Stimulated activated CD4-positive, alpha-beta T cell treated with anti-CD3 and anti-CD28 coated beads, Interleukin-4, amount 100 ng/mL, for 1 hour (primary cell): ENCODE data around the gene IPMK.
"Not testable (repeated sequence)": the region's sequence is repeated elsewhere in the genome, so short reads cannot be mapped to it uniquely, and the experiment has no call there.

ENCODE experiments used
- DNase-seq: peaks from one replicate; pipeline ENCODE4 v3.0.0-alpha.2; 2020

IPMK gene

DNA sequence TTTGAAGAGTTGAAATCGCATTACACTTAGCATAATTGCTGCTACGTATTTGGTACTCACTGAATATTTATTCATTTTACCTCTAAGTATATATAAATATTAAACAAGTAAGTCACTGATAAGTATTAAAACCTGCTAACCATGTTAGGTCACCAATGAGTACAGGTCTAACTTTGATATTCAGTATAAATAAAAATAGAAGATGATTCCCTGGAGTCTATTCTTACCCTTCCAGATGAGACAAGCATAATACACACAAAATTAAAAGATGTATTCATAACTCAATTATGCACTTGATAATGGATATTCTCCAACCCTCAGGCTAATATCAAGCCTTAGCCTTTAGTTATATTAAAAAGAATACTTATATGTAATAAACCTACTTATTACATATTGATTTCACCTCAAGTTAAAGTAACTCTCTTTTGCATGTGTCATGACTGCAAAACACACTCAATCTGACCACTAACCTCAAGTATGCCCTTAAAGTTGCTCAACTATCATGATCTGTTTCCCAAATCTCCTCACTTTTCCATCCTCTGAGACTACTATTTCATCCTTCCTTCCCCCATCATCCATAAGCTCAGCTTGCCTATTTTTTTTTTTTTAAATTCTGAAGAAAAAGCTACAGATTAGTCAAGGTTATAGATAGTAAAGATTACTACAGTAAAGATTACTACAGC lies 46.8 kb downstream of the IPMK start:
- DNase-seq: no peak

DNA sequence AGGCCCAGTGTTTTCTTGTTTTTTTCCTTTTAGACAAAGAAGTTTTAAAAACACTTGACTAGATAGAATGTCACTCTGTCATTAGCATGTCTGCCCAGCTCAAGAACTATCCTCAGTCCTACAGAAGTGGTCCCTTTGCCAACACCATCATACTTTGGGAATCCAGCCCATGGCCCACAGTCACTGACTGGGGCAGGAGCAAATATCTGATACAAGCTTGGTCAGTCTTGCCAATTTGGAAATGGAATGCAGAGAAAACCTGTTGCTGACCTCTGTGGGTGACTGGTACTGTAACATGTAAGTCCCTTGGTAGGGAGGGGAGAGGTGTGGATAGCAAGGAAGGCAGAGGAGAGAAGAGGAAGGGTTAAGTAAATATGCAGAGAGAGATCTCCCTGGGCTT lies 47.8 kb downstream of the IPMK start:
- DNase-seq: no peak

DNA sequence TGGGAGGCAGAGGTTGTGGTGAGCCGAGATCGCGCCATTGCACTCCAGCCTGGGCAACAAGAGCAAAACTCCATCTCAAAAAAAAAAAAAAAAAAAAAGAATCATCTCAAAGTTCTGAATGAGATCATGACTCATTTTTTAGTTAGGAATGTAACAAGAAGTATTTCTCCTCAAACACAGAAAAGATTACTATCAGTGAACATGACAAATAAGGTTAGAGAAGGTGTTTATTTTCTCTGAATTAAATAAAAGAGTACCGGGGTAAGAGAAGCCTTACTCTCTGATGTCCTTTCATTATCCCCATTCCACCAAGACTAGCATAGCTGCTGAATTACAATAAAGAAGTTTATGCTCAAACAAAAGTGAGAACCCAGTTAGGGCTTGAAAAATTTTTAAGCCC lies 50.1 kb downstream of the IPMK start:
- no peak for DNase-seq

DNA sequence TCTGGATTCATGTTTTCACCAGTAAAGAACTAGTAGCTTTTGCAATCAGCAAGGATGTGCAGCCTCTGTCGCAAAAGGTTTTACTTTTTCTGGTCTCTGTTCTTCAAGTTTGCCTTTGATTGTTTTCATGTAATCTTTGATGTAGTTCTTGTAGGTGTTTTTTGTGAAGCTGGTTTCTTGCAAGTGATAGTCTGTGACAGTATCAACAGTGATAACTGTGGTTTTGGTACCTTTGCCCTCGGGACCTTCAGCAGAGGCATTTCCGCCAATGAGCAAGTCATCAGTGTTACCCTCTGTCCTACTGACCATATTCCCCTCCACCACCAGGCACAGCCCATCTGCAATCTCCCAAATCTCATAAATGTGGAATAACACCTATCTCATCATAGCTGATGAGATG lies 55.1 kb downstream of the IPMK start:
- no peak for DNase-seq

DNA sequence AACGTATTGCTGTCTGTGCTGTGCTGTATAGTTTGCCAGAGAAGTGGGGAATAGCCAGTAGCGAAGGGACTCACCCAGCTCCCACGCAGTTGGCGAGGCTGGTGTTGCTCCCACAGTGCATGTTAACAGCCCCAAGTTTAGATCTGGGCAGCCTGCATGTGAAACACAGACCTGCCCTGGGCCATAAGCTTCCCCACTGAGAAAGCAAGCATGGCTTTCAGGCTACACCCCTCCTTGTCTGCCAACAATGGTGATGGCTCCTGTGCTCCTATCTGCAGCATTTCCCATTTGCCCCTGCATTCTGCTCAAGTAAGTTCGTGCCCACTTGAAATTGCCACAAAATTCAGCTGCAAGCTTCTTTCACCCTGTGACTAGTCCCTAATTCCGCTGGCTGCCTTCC lies 57.5 kb downstream of the IPMK start:
- no peak for DNase-seq

DNA sequence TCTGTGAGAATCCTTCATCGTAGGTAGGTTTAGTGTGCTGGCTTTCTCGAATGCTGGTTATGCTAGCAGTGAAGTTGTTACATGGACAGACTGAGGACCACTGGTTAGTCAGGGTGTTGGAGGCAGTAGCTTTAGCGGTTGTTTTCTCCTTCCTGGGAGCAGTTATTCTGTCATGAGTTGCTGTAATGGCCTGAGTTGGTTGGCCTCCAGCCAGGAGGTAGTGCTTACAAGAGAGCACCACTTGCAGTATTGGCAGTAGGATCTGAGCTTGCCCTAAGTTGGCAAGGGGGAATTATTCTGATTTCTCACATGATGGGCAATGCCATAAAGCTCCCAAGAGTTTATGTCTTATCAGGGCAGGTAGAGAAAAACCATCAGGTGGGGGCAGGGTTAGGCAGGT lies 58.0 kb downstream of the IPMK start:
- no peak for DNase-seq

DNA sequence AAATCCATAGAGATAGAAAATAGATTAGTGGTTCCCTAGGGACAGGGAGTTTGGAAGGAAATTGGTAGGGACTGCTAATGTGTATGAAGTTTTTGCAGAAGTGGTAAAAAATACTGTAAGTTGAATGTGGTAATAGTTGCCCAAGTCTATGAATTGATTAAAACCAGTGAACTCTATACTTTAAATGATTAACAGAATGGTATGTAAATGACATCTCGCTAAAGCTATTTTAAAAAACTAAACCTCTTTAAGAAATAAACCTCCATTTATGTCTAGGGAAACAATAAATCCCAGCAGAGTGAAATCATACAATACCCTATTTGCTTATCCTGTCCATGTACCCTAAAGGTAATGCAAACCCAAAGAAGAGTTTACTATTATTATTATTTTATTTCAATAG lies 61.4 kb downstream of the IPMK start:
- no peak for DNase-seq

DNA sequence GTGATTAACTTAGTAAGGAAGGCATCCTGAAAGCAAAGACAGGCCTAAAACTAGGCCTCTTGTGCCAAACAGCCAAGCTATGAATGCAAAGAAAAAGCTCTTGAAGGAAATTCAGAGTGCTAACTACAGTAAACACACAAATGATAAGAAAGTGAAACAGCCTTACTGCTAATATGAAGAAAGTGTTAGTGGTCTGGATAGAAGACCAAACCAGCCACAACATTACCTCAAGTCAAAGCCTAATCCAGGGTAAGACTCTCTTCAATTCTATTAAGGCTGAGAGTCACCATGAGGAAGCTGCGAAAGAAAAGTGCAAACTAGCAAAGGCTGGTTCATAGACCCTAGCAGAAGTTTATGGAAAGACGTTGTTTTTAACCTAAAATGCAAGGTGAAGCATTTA lies 66.0 kb downstream of the IPMK start:
- DNase-seq: no peak

DNA sequence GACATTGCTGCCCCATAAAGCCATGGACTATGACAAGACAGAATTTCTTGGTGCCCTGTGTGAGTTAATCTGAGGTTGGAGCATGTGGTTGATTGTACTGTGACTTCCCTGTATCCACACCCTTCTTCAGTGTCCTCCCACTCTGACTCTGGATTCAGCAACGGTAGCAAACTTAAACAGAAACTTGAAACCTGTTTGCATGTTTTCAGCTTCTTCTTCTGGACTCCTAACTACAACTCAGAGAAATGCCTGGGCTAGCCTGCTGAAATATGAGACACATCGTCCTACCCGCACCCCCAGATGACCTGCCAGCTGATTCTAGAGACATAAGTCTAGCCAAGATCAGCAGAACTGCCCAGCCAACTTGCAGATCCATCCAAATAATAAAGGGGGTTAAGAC lies 78.4 kb downstream of the IPMK start:
- DNase-seq: no peak

DNA sequence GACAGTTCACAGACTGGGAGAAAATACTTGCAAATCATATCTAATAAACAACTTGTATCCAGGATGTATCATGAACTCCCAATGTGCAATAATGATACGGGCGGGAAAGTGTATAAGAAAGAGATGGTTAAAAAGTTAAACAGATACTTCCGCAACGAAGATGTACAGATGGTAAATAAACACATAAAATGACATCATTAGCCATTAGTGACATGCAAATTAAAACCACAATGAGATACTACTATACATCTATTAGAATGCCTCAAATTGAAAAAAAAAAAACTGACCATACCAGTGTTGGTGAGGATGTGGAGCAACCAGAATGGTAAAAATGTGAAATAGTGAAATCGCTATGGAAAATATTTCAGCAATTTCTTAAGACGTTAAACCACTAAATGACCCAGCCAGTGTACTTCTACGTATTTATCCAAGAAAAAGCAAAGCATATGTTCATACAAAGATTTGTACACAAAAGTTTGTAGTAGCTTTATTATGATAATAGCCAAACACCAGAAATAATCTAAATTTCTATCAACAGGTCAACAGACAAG lies 83.5 kb downstream of the IPMK start:
- DNase-seq: no peak

DNA sequence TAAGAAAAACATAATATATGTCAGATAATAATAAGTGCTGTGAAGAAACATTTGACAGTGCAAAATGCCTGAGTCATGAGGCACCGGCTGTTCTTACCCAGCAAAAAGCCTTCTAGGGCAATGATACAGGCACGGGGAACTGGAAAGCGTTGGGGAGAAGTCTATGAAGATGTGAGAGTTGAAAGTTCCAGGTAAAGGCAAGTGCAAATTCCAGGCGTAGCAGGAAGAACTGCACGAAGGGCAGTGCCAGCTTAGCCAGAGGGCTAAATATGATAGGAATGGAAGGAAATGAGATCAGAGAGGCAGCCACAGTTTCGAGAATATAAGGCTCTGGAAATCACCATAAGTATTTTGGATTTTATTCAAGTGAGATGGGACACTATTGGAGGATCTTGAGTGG lies 87.0 kb downstream of the IPMK start:
- DNase-seq: no peak

DNA sequence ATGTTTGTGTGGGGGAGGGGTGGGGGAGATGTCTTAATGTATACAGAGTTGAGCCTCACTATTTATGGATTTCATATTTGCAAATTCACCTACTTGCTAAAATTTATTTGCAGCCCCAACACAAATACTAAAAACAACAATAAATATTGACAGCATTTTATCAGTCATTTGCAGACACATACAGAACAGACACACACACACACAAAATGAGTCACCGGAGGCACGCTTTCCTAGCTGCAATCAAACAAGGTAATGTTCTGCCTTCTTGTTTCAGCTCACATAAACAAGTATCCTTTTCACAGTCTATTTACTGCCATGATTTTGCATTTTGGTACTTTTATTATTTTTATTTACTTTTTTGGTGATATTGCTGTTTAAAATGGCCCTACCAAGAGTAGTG lies 88.5 kb downstream of the IPMK start:
- DNase-seq: no peak

DNA sequence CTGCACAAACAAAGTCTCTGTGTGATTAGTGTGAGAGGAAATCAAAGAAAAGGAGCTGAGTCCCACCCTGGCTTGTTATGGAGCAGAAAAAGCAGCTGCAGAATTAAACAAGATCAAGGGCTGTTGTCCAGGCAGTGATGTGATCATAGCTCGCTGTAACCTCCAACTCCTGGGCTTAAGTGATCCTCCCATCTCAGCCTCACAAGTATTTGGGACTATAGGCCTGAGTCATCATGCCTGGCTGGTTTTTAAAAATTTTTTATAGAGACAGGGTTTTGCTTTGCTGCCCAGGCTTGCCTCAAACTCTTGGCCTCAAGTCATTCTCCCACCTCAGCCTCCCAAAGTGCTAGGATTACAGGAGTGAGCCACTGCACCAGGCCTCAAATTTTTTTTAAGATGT lies 88.9 kb downstream of the IPMK start:
- DNase-seq: no peak

DNA sequence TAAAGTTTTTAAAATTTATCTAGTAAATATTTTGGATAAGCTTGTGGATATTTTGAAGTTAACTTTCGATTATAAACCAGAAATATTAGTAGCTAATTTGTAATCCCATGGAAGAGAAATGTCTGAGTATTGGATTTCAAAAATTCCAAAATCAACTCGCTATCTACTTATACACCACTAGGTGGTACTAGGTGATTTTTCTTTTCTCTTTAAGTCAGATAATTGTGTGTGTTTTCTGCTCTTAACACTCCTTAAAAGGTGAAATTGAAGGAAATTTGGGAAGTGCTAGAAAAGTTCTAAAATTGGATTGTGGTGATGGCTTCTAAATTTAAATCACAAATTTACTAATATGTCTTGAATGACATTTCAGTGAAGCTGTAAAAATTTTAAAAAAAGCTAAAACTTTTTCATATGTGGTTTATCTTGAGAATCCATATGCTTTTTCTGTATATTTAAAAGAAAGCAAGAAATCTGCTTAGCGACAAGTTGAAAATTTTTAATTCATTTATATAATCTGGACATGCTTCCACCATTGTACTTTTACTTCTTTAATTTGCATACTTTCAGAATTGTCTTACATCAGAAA lies 90.2 kb downstream of the IPMK start:
- DNase-seq: no peak

DNA sequence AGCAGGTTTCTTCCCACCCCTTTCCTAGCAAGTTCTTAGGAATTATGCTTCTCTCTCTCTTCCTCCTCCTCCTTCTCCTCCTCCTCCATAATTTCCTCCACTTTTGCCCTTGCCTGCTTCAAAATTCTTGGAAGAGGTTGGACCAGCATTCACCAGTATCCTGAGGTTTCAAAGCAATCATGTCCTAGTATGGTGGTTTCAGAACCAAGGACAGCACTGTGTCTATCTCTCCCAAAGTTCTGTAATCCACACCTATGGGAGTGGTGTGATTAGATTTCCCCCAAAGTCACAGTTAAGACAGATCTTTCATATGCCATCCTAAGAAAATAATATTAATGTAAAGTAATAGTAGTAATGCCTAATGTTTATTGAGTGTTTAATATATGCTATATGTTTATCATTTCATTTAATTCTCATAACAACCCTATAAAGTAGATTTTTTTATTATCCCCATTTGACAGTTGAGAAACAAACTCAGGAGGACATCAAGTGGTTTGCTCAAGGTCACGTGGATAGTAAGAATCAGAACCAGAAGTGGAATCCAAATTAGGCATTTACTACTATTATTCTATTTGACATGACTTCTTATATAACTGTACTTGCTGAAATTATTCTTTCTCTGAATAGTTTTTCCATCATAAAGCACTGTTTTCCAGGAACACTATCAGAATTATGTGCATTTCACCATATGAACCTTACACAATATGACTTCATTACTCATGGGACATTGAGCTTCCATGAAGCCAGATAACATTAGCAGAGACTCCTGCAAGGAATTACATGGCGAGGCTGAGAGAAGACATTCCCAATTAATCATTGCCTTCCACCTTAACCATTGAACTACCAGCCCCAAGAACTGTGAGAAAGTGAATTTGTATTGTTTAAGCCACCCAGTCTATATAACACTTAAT lies 91.4 kb downstream of the IPMK start:
- DNase-seq: no peak

DNA sequence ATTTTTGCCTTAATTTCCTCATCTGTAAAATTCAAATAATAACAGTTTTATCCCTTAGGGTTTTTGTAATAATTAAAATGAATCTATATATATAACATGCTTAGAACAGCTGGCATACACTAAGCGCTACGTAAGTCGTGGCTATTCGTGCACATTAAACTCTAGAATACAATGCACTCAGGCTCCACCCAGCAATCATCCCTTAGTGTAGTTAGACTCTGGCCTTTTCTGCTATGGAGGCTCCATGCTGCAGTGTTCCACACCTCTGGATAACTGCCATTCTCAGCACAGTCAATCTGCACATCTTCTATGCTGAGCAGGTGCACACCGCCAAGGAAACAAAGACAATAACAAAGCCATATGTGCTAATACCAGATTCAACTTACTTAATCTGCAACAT lies 92.9 kb downstream of the IPMK start:
- DNase-seq: no peak

DNA sequence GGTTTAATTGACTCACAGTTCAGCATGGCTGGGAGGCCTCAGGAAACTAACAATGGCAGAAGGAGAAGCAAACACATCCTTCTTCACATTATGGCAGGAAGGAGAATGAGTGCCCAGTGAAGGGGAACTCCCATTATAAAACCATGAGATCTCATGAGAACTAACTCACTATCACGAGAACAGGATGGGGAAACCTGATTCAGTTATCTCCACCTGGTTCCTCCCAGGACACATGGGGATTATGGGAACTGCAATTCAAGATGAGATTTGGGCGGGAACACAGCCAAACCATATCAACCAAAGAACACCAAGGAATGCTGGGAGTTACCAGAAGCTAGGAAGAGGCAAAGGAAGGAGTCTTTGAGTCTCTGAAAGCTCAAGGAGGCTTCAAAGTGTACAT lies 94.3 kb downstream of the IPMK start:
- DNase-seq: no peak

DNA sequence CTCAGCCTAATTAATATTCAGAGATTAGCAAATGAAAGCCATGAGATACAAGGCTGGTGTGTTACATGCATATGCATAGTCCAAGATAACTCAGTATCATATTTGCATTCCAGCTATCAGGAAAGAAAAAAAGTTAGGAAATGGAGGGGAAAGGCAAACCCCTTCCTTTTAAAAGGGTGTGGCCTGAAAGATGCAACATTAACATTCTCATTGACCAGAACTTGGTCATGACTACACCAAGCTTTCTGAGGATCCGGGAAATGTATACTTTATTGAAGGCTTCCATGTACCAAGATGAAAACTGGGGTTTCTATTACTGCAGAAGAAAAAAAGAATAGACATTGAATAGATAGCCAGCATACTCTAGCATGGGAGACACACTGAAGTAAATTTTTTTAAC lies 96.5 kb downstream of the IPMK start:
- DNase-seq: no peak

DNA sequence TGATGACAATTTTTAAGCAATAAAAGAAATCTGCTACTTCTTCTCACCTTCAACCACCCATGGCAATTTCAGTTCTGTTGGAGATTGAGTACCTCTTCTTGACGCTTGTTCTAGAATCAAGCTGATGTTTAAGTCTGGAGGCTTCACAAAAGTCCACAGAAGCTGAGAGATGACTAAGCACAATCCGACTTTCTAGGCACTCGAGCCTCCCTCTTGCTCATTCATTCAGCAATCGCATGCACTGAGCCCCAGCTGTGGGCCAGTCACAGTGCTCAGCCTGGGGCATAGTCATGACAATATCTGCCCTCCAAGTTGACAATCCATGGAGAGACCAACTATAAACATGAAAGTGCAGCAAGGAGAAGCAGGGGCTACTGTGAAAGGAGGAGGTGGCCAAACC lies 103.2 kb downstream of the IPMK start:
- no peak for DNase-seq

DNA sequence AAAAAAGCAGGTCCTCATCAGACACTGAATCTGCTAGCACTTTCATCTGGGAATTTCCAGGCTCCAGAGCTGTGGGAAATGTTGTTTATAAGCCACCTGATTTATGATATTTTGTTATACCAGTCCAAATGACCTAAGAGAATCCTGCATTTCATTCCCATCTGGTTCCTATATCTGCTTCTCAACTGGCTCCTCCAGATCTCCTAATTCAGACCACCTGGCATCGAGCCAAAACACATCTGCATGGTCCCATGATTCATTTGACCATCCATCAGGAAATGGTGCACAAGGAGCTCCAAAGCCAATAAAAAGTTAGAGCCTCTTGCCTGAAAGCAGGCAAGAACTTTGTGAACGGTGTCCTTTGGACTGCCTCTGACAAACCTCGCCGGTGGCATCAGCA lies 108.9 kb downstream of the IPMK start:
- DNase-seq: no peak

DNA sequence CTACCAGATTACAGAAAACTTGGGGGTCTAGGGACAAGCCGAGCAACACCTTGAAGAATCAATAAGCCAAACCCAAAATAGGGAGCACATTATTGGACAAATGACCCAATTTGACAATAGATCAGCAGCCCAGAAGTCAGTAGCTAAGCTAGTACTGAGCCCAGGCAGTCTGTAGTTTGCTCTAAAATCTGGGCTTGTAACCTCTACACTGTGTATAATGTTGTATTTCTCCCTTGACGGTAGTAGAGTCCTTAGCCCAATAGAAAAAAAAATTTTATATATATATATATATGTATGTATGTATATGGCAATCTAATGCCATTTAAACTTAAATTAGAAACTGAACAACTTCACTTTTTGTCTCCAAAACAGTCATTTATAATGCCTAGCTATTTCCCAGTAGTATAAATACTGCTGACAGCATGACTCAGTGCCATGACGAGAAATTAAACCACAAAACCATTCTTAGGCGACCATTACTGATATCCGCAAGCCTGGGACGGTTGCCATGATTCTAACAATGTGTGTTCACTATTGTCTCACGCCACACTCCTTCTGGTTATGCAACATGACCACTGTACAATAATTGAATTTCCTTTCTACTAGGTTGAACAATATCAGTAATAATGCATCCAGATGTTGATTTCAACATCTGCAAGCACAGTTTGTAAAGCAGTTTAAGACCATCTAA lies 110.5 kb downstream of the IPMK start:
- no peak for DNase-seq

DNA sequence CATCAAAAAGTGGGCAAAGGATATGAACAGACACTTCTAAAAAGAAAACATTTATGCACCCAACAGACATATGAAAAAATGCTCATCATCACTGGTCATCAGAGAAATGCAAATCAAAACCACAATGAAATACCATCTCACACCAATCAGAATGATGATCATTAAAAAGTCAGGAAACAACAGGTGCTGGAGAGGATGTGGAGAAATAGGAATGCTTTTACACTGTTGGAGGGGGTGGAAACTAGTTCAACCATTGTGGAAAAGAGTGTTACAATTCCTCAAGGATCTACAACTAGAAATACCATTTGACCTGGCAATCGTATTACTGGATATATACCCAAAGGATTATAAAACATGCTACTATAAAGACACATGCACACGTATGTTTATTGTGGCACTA lies 111.8 kb downstream of the IPMK start:
- not testable (repeated sequence) for DNase-seq

DNA sequence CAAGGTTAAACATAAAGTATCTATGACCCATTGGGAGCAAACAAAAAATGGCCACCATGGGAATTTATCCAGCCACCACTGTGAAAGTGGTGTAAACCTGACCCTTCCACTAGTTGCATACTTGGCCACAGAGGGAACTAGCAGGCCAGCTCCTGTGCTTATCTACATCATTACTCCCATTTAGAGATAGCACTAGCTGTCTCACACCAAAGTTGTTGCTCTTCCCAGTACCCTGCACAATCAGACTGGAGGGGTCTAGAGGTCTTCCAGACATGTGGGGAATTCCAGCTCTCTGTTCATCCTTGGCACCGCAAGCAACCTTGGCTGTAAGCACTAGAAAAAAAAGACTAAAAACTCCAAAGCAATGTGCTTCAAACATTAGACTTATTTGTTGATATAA lies 113.9 kb downstream of the IPMK start:
- no peak for DNase-seq
